ENCODE measurements around the gene LRRIQ1.
"Not testable (repeated sequence)": the region's sequence is repeated elsewhere in the genome, so short reads cannot be mapped to it uniquely, and the experiment has no call there.

Gene LRRIQ1, protein sequence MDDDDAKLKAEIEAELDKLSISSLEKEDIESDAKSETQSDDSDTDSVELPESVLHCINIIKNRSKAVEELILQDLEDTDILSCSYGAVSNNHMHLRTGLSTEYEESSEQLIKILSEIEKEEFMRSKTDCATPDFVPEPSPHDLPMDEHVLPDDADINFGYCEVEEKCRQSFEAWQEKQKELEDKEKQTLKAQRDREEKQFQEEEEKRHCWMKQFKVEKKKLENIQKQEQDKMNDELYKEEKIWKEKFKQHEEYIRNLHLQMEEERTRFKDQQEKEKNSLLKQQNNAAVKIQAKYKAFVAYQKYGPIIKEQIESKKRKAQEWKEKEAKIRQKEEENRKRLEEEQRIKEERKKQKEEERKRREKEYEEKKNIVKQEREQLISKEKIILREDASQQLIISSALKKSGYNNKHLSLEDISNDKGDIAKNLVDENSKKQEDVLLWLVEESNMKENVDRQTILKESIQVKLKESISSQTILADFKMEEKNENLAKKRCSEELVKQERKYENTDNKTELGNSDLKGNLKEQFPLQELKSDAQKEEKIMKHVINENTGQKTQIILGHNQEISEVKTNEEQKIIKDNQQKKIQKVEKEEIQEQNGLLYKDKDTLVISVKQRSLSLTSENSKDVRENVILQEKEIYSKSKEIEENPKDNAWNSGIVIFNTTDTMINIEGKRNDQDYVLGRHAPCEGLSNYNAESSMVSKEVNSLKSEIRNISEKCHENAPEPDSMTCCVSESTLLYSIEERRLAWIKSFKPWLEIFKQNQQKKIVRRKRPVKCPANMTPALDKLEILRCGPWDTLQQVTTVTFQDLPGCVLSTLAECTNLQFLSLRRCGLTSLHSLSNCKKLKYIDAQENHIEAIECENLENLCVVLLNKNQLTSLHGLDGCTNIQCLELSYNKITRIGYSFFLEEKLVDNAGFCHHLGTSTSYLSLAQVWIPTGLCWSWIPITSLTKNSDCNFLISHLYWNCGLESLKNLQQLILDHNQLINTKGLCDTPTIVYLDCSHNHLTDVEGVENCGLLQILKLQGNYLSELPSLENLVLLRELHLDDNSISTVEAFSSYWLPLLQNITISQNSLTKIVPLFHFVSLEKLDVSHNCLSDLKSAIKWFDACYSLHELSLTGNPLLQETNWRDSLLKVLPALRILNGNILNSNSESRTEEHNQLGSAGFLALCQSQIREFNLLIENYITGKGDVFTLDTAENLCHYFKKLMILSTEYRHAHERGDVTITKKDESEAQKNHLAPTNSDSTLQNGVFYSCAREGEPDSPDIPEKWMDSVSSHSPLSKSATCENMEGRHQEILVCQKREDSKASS (N-terminal part only)

DNA sequence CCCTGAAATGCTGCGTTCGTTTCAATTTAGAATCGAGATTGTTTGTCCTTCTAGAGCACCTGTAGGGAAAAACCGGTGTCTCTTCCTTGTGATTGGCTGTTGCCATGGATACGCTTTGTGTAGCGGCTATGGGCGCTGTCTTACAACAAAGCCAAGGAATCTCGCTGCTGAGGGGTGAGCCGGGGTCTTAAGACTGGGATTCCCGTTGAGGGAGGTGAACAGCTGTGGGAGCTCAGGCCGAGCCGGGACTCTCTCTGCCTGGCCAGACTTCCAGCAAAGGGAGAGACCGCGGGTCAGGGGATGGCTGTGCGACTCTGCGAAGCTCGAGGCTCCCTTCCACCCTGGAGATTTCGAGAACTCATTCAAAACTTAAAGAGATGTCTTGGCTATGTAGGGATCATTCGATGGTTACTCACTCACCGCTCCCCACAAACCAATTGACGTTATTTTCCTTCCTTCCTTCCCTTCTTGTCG, at the start of gene LRRIQ1, which contains the start of gene TSPAN19:
Gene LRRIQ1, plus strand, starts transcription at position 118 of the 474 bp plus-strand sequence. CDS start 1,826 bp downstream, outside the sequence.
Gene TSPAN19, minus strand, starts transcription at position 44 of the 474 bp plus-strand sequence. CDS start 6,331 bp downstream, outside the sequence.
- peak; percentile 77 for DNase-seq (ENCODE audit: low read depth, low spot score)

DNA sequence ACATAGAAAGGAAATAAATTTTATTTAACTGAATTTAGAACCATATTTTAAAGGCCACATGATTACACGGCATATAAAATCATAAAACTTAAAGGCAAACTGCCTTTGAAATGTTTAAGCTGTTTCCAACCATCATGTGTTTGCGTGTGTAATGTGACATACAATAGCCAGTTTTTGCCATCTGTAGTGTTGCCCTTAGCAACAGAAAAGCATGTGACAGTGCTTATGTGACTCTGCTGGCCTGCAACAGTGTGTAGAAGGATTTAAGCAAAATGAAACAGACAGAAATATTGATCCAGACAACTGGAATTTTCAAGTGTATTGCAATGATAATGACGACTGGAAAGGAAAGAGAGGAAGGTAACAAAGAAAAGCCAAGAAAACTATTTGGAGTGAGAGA, 49.6 kb upstream of the LRRIQ1 start:
- DNase-seq (ENCODE audit: low read depth, low spot score): no peak

DNA sequence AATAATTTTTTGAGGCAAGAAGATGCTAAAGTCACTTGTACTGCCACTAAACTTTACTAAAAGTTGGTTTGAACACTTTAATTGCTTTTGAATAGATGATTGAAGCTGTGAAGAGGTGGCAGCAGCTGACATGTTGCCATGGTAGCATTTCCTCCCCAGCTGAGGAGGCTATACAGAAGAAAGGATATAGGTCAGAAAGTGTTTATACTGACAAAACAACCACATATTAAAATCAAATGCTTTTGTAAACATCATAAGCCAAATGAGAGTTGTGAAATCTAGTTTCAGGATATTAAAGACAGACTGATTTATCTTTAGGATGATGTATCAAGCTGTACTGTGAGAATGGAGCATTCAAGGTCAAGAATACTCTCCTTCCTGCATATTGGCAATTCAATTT, 41.7 kb upstream of the LRRIQ1 start:
- DNase-seq (ENCODE audit: low read depth, low spot score): no peak

DNA sequence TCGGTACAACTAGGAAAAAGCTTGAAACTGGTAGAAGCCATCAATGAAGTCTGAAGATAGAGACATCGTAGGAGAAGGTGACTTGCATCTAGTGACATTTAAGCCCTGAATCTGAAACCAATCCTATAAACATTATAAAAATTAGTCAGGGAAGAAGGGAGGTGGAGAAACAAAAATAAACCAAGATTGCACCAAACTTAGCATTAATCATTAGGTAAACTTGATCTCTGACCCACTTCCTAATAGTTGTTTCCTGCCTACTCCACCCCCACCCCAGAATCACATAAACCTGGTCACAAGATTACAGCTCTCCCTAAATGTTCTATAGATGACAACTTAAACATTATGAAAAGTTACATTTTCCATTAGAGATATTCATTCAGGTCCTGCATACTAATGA, 40.5 kb upstream of the LRRIQ1 start:
- DNase-seq (ENCODE audit: low read depth, low spot score): no peak

DNA sequence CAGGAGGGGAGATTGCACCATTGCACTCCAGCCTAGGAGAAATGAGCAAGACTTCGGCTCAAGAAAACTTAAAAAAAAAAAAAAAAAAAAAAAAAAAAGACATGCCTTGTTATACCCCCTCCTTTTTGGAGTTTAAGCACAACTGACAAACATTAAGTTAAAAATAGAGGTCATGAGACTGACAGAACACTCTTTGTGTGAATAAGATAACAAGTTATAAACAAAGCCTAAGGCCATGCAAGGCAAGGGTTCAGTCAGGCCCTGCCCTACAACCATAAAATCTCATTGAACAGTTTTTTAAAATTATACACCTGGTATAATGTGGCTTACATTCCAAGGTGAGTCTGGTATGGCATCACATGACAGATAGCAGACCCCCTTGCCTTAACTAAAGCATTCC, 39.4 kb upstream of the LRRIQ1 start:
- DNase-seq (ENCODE audit: low read depth, low spot score): no peak

DNA sequence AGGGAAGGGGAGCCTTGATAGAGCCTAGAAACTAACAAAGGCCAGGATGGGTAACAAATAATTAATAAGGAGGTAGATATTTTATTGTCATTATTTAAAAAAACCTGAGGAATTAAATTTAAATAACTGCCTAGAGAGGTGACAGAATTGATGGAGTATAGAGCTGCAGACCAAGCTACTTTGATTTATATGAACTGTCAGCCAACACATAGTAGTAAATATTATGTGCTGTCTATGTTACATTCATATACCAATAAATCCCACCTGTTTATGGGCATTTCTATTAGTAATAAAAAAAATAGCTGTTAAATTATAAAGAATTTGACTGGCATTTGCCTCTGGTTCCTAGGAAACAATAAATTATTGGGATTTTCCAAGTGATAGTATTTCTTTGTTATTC, 37.8 kb upstream of the LRRIQ1 start:
- no peak for DNase-seq (ENCODE audit: low read depth, low spot score)

DNA sequence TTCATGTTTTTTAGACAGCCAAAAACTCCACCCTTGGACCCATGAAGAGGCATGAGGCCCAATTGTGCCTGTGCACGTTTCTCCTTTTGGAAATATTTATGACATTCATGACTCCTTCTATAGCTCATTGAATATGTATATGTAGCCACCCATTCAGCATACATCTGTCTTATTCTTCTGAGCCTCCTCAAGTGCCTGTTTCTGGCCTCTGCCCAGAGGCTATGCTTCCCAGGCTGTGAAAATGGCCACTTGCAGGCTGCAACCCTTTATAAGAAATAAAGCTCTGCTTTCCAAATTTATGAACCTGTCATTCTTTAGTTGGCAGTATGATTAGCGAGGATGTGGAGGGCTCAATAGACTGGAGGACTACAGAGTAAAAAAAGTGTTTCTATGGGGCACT, 35.4 kb upstream of the LRRIQ1 start:
- DNase-seq (ENCODE audit: low read depth, low spot score): no peak

DNA sequence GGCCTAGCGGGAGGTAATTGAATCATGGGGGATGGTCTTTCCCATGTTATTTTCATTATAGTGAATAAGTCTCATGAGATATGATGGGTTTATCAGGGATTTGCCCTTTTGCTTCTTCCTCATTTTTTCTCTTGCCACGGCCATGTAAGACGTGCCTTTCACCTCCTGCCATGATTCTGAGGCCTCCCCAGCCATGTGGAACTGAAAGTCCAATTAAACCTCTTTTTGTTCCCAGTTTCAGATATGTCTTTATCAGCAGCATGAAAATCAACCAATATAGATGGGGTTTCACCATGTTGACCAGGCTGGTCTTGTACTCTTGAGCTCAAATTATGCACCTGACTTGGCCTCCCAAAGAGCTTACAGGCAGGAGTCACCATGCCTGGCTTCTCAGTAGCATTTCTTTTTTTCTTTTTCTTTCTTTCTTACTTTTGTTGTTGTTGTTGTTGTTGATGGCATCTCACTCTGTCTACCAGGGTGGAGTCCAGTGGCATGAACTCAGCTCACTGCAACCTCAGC, 33.3 kb upstream of the LRRIQ1 start:
- no peak for DNase-seq (ENCODE audit: low read depth, low spot score)

DNA sequence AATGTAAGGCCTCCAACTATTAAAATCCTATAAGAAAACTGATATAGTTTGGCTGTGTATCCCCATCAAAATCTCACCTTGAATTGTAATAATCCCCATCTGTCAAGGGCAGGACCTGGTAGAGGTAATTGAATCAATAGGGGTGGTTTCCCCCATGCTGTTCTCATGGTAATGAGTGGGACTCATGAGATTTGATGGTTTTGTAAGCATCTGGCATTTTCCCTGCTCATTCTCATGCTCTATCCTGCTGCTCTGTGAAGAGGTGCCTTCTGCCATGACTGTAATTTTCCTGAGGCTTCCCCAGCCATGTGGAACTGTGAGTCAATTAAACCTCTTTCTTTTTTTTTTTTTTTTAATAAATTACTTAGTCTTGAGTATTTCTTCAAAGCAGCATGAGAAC, 31.9 kb upstream of the LRRIQ1 start:
- no peak for DNase-seq (ENCODE audit: low read depth, low spot score)

DNA sequence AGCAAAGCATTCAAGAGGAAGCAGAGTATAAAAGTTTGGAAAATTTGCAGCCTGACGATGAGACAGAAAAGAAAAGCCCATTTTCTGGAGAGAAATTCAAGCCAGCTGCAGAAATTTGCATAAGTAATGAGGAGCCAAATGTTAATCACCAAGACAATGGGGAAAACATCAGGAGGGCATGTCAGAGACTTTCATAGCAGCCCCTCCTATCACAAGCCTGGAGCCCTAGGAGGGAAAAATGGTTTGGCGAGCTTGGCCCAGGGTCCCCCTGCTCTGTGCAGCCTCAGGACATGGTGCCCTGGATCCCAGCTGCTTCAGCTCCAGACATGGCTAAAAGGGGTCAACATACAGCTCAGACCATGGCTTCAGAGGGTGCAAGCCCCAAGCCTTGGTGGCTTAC, 31.1 kb upstream of the LRRIQ1 start:
- not testable (repeated sequence) for DNase-seq (ENCODE audit: low read depth, low spot score)

DNA sequence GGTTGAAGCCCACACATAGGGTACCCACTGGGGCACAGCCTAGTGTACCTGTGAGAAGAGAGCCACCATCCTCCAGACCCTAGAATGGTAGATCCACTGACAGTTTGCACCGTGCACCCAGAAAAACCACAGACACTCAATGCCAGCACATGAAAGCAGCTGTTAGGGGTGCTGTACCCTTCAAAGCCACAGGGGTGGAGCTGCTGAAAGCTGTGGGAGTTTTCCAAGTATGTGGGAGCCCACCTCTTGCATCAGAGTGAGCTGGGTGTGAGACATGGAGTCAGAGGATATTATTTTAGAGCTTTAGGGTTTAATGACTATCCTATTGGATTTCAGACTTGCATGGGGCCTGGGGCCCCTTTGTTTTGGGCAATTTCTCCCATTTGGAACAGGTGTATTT, 30.5 kb upstream of the LRRIQ1 start:
- DNase-seq (ENCODE audit: low read depth, low spot score): no peak

DNA sequence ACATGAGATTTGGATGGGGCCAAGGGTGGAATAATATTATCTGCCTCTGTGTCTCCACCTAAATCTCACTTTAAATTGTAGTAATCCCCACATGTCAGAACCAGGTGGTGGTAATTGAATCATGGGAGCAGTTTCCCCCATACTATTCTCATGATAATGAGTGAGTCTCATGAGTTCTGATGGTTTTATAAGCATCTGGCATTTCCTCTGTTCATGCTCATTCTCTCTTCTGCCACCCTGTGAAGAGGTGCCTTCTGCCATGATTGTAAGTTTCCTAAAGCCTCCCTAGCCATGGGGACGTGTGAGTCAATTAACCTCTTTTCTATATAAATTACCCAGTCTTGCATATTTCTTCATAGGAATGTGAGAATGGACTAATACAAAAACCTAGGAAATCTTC, 29.9 kb upstream of the LRRIQ1 start:
- no peak for DNase-seq (ENCODE audit: low read depth, low spot score)

DNA sequence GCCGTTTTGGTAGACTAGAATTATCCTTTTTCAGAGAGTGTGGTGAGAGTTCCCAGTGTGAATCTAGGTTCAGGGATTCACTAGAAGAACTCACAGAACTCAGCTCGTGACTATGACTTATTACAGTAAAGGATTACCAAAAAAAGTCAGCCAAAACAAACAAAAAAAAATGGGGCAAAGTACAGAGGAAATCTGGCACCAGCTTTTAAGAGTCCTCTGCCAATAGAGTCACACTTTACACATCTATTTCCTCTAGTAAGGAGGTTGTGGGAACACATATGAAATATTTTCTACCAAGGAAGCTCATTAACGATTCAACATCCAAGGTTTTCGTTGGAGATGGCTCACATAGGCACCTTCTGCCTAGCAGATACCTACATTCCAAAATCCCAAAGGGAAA, 28.3 kb upstream of the LRRIQ1 start:
- DNase-seq (ENCODE audit: low read depth, low spot score): no peak

DNA sequence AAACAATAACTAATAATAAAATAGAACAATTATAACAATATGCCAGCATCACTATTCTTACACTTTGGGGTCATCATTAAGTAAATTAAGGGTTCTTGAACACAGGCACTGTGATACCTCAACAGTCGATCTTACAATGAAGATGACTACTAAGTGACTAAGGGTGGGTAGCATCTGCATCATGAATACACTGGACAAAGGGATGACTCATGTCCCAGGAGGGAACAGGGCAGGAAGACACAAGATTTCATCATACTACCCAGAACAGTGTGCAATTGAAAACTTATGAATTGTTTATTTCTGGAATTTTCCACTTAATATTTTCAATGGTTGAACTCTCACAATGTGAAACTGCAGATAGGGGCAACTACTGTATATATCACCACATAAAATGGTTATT, 19.7 kb upstream of the LRRIQ1 start:
- peak; percentile 85 for DNase-seq (ENCODE audit: low read depth, low spot score)

DNA sequence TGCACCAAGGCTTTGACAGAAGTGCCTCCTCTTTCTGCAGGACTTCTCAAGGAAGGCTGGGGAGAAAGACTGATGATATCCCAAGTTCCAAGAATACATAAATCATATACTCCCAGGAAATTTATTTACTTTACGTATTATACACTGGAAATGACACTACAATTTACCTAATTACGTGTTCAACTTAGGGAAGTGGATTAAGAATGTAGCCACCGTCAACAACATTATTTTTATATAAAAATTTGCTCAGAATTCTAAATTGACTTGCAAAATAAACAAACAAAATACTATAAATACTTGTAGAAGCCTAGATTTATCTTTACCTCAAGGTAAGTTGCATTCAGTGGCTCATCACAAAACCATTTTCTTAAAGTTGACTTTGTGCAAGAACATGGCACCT, 19.0 kb upstream of the LRRIQ1 start:
- DNase-seq (ENCODE audit: low read depth, low spot score): no peak

DNA sequence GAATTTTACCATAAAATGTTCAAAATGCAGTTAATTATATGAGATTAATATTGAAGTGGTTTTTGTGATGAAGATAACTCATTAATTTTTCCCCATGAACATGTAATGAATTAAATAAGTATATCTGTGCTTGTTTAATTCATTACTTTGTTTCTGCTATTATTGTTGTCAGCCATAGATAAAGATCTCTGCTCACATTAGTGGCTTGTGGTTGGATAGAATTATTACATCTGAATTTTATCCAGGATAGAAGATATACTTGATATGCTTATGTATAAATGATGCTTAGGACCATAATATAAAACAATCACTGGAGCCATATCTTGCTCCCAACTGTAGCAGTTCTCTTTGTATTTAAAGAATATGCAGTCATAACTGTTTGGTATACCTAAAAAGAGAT, 18.5 kb upstream of the LRRIQ1 start:
- DNase-seq (ENCODE audit: low read depth, low spot score): no peak

DNA sequence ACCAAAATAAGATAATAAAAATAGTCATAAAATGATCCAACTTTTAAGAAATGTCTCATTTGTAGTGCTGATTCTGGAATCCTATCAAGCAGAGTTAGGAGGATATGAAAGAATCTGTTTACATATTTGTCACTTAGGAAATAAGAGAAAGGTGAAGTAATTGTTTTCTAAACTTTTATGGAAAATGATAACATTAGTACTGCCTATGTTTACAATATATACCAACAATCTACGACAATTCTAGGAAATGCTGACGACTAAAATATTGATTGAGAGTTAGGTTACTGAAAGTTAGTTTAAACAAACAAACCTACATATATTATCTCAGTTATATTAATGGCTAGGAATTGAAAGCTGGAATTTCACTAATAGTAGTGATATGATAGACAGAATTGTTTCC, 18.1 kb upstream of the LRRIQ1 start:
- no peak for DNase-seq (ENCODE audit: low read depth, low spot score)

DNA sequence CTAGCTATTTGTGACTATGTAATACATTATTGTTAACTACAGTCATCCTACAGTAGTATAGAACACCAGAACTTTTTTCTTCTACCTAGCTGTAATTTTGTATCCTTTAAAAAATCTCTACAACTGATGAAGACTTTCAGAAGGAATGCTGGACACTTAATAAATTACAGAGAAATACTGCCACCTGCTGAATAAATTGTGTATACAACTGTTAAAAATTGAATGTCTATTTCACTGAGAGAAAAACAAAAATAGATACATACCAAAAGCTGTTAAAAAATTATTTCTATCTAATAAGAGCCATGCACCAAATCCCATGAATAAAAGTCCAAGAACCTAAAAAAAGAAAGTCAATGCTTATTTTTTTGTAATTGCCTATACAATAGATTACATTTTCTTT, 6.7 kb upstream of the LRRIQ1 start:
- DNase-seq (ENCODE audit: low read depth, low spot score): no peak

DNA sequence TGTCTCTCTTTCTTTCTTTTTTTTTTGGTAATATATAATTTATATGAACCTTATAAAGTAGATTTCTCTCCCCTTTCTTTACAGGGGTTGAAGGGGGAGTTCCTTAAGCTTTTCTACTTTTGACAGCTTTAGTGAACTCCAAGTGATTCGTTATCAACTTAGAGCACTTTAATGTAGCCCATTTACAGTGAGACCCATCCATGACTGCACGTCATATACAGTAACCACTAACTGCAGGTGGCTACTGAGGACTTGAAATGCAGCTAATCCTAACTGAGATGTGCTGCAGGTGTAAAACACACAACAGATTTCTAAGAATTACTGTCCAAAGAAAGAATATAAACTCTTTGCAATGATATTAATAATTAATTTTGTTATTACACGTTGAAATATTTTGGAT, 582 bp downstream of the LRRIQ1 start:
- DNase-seq (ENCODE audit: low read depth, low spot score): no peak

DNA sequence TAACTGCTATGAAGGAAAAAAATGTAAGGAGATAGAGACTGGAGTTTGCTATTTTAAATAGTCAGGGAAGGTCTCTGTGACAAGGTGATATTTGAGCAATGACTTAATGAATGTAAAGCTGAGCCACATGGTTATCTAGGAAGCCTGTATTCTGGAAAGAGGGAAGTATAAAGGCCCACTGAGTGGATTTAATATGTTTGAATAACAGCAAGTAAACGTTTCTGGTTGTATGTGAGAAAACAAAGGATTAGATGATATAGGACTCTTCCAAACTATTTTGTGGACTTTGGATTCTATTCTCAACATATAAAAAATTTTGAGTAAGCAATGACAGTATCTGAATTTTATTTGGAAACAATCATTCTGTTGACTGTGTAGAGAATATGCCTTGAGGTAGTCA, 5.2 kb downstream of the LRRIQ1 start:
- DNase-seq (ENCODE audit: low read depth, low spot score): no peak

DNA sequence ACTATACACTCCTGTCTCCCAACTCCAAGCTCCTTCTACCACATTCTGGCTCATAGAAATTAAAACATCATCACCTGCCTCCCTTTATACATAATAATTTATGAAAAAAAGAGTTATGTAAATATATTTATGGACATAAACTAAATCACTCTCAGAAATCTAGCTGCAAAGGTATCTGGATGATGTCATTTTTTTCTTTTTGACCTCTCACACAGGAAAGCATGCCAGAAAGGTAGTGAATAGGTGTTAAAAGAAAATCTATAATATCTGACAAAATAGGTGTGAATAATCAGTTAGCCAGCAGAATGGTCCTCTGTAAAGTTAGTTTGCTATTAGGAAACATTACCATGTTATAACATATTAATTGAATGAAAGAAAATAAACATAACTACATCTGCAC, 7.7 kb downstream of the LRRIQ1 start:
- no peak for DNase-seq (ENCODE audit: low read depth, low spot score)

Measured in smooth muscle cell of the brain vasculature (primary cell).